GM23338 (cell line): ENCODE results near the gene ASGR1. TPM values are rescaled to one million over a fixed set of nuclear protein-coding genes. Genes with fewer than 3 reads are reported as not detected.
A peak's percentile ranks its signal among the peaks of the same experiment; 100 is the strongest.

Experiments used
- ATAC-seq: fragments of 200-7000 bp; cut with Tn5 transposase; 3 replicates; pipeline ENCODE4 v1.9.1; 2020
- DNase-seq: peaks from one replicate; pipeline ENCODE4 v3.0.0-alpha.2; 2015; ENCODE audit warnings: low spot score
- H2AFZ ChIP-seq: fragments of 200-600 bp; sonication (generic); 2 replicates; pipeline ENCODE4 v1.8.0; 2016; ENCODE audit warnings: antibody characterized with exemption, mild to moderate bottlenecking, moderate library complexity
- H3F3A ChIP-seq: fragments of 200-600 bp; sonication (generic); replicated peaks from 2 replicates; pipeline ENCODE4 v1.8.0; 2017; ENCODE audit warnings: antibody characterized with exemption, mixed run types, low read depth
- H3K27ac ChIP-seq: fragments of 200-600 bp; sonication (generic); 2 replicates; pipeline ENCODE4 v1.6.1; 2016; ENCODE audit warnings: low read depth
- H3K27me3 ChIP-seq: fragments of 200-600 bp; sonication (generic); 2 replicates; pipeline ENCODE4 v1.8.0; 2016; ENCODE audit warnings: mild to moderate bottlenecking, mixed run types, moderate library complexity; ENCODE audit not compliant: insufficient read depth
- H3K36me3 ChIP-seq: fragments of 200-600 bp; sonication (generic); 2 replicates; pipeline ENCODE4 v1.8.0; 2016; ENCODE audit warnings: mild to moderate bottlenecking; ENCODE audit not compliant: insufficient read depth
- H3K4me1 ChIP-seq: fragments of 200-600 bp; sonication (generic); 2 replicates; pipeline ENCODE4 v1.8.0; 2016; ENCODE audit warnings: mild to moderate bottlenecking, moderate library complexity; ENCODE audit not compliant: insufficient read depth
- H3K4me2 ChIP-seq: fragments of 200-600 bp; sonication (generic); 2 replicates; pipeline ENCODE4 v1.7.1; 2017; ENCODE audit warnings: mixed run types
- H3K4me3 ChIP-seq: fragments of 200-600 bp; sonication (generic); 2 replicates; pipeline ENCODE4 v1.6.1; 2016; ENCODE audit warnings: mixed run types
- H3K79me2 ChIP-seq: fragments of 200-600 bp; sonication (generic); replicated peaks from 2 replicates; pipeline ENCODE4 v1.8.0; 2017; ENCODE audit warnings: mild to moderate bottlenecking; ENCODE audit not compliant: insufficient read depth
- H3K9me2 ChIP-seq: fragments of 200-600 bp; sonication (generic); 2 replicates; pipeline ENCODE4 v1.8.0; 2017; ENCODE audit not compliant: insufficient read depth
- H4K20me1 ChIP-seq: fragments of 200-600 bp; sonication (generic); replicated peaks from 2 replicates; pipeline ENCODE4 v1.8.0; 2017; ENCODE audit warnings: mild to moderate bottlenecking; ENCODE audit not compliant: insufficient read depth
- H3K27ac Mint-ChIP-seq: 2 replicates; pipeline ENCODE4 v1.8.0; 2020; ENCODE audit warnings: inconsistent platforms, mild to moderate bottlenecking, moderate library complexity, mixed read lengths
- H3K27me3 Mint-ChIP-seq: 3 replicates; pipeline ENCODE4 v1.8.0; 2022; ENCODE audit warnings: low read depth, mild to moderate bottlenecking, moderate library complexity, mixed read lengths, inconsistent platforms; ENCODE audit not compliant: insufficient read depth, poor library complexity
- H3K36me3 Mint-ChIP-seq: 3 replicates; pipeline ENCODE4 v1.8.0; 2021; ENCODE audit warnings: low read depth, mild to moderate bottlenecking, inconsistent platforms, moderate library complexity, mixed read lengths
- H3K4me1 Mint-ChIP-seq: 3 replicates; pipeline ENCODE4 v1.8.0; 2020; ENCODE audit warnings: mild to moderate bottlenecking, inconsistent platforms, mixed read lengths
- H3K4me3 Mint-ChIP-seq: 3 replicates; pipeline ENCODE4 v1.8.0; 2021; ENCODE audit warnings: moderate library complexity, mild to moderate bottlenecking, inconsistent platforms, mixed read lengths
- H3K9me3 Mint-ChIP-seq: 3 replicates; pipeline ENCODE4 v1.8.0; 2020; ENCODE audit warnings: moderate library complexity, mild to moderate bottlenecking, inconsistent platforms, mixed read lengths
- EZH2 ChIP-seq: fragments of 200-600 bp; sonication (generic); IDR thresholded peaks from one replicate; pipeline ENCODE4 v1.8.0; 2017; ENCODE audit warnings: antibody characterized with exemption, mild to moderate bottlenecking, low read depth; ENCODE audit not compliant: unreplicated experiment
- EZH2phosphoT487 ChIP-seq: fragments of 200-600 bp; sonication (generic); IDR thresholded peaks from one replicate; pipeline ENCODE4 v1.8.1; 2018; ENCODE audit warnings: antibody characterized with exemption; ENCODE audit not compliant: unreplicated experiment
- JUNB ChIP-seq: IDR thresholded peaks from one replicate; pipeline ENCODE4 v1.6.1; 2016; ENCODE audit warnings: antibody characterized with exemption; ENCODE audit not compliant: unreplicated experiment
- NANOG ChIP-seq: IDR thresholded peaks from 2 replicates; pipeline ENCODE4 v1.6.1; 2016; ENCODE audit warnings: antibody characterized with exemption, borderline replicate concordance
- POLR2AphosphoS5 ChIP-seq: IDR thresholded peaks from 2 replicates; pipeline ENCODE4 v1.6.1; 2016; ENCODE audit warnings: antibody characterized with exemption, low read depth
- STAT1 ChIP-seq: IDR thresholded peaks from one replicate; pipeline ENCODE4 v1.6.1; 2016; ENCODE audit warnings: antibody characterized with exemption; ENCODE audit not compliant: unreplicated experiment
- ZNF331 ChIP-seq: fragments of 250-450 bp; sonication (Bioruptor Pico); IDR thresholded peaks from 2 replicates; pipeline ENCODE4 v1.5.0; 2020; ENCODE audit warnings: low read depth, mild to moderate bottlenecking, moderate library complexity
- long read RNA-seq: library from polyadenylated mRNA; unstranded; transcript quantifications from one replicate; pipeline ENCODE4 v2.0.0, GENCODE V29; 2020; ENCODE audit not compliant: unreplicated experiment
- polyA plus RNA-seq: library from polyadenylated mRNA; unstranded; fragments of >200 nt; fragmentation: Nextera tagmentation; extraction: Ambion mirVana; gene quantifications from 2 replicates; pipeline ENCODE4 v1.2.1, GENCODE V29; 2016
- total RNA-seq: library from RNA; depleted of rRNA; stranded (reverse); fragments of >200 nt; shearing (Covaris generic); gene quantifications from 2 replicates; pipeline ENCODE4 v1.2.3, GENCODE V29; 2014; rRNA removed
- TF ChIP-seq, protein P1 (sequence below): IDR thresholded peaks from one replicate; pipeline ENCODE4 v1.6.1; 2018; ENCODE audit warnings: antibody characterized with exemption; ENCODE audit not compliant: unreplicated experiment
- TF ChIP-seq, protein P2 (sequence below), 2 experiments: fragments of 200-600 bp in 1 of 2; sonication (generic) in 1 of 2; conservative IDR thresholded peaks; 2 replicates each; pipeline versions ENCODE4 v1.5.1 to v1.6.1; 2016 to 2017; ENCODE audit warnings: antibody characterized with exemption in 2 of 2, low read depth in 2 of 2, mild to moderate bottlenecking in 2 of 2, moderate library complexity in 1 of 2
- TF ChIP-seq, protein P3 (sequence below): fragments of 250-450 bp; sonication (Bioruptor Pico); IDR thresholded peaks from 2 replicates; pipeline ENCODE4 v1.5.0; 2020; ENCODE audit warnings: mild to moderate bottlenecking, moderate library complexity
- TF ChIP-seq, protein P4 (sequence below): IDR thresholded peaks from 2 replicates; pipeline ENCODE4 v1.6.1; 2016; ENCODE audit warnings: antibody characterized with exemption

Gene ASGR1, protein sequence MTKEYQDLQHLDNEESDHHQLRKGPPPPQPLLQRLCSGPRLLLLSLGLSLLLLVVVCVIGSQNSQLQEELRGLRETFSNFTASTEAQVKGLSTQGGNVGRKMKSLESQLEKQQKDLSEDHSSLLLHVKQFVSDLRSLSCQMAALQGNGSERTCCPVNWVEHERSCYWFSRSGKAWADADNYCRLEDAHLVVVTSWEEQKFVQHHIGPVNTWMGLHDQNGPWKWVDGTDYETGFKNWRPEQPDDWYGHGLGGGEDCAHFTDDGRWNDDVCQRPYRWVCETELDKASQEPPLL
- total RNA-seq (5.3 and 9.0 TPM in 2 replicates), polyA plus RNA-seq (5.9 and 8.3 TPM in 2 replicates)
- long read RNA-seq, partial matches to known transcripts: 4 of 13 reads
- long read RNA-seq, other reads (novel, unspliced or antisense): 8 of 13 reads

DNA sequence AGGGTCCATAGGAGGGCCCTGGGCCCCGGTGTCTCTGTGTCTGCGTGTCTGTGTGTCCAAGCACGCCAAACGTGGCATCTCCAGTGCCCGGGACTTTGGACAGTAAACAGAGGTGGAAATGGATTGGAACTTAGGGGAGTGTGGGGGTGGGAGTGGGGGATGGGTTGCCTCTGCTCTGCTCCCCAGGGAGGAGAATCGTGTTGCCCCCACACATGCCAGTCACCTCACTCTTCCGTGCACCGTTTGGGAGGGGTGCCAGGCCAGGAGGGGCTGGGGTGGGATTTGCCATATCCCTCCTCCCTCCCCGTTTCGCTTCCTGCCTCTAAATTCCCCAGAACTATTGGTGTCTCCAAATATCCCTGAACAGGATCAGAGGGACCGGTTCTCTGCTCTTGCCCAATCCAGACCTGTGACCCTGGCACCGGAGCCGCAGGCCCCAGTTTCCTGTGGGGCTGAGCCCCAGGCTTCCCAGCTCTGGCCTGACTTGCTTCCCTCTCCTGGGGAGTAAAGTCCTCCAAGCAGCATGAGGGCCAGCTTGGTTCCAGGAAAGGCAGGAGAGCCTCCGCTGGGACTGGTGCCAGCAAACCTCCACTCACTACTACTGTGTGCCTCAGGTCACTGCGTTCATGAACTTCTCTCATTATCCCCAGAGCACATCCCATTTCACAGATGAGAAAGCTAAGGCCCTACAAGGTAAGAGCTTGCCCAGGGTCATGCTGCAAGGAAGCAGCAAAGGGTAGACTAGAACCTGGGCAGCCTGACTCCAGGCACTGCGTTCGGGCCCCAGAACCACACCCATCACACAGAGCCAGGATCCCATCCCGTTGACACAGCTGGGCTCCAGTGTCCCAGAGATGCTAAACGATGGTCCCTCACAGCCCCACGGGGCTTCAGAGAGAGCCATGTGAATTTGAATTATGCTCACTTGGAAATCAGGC, at the start of gene ASGR1:
Gene ASGR1, minus strand, starts transcription at position 54 of the 938 bp plus-strand sequence. CDS start 807 bp downstream, outside the sequence.
- 0 out of 3 replicates have a peak within 1 kb of the TSS, but pooled peaks have one; percentile 11 for H3K4me3 Mint-ChIP-seq
- H3K27me3 Mint-ChIP-seq: peaks cover 16% of the 10 kb centered on the region
- H3K4me3 ChIP-seq: peak within 1 kb of the TSS; percentile 90
- H4K20me1 ChIP-seq: no peaks in the 10 kb centered on the region
- no peak within 1 kb of the TSS for H3K27ac Mint-ChIP-seq
- H3K36me3 Mint-ChIP-seq: no peaks in the 10 kb centered on the region
- peaks cover 4% of the 10 kb centered on the region; the same call in 1 of the 2 replicates for H3K4me1 ChIP-seq
- H3K27me3 ChIP-seq: peaks cover 40% of the 10 kb centered on the region
- TF ChIP-seq STAT1 (no peak), POLR2AphosphoS5 (no peak), JUNB (no peak), NANOG (no peak), EZH2phosphoT487 (no peak), EZH2 (no peak), ZNF331 (CRISPR knock-in tag) (no peak)
- TF ChIP-seq, protein P1, sequence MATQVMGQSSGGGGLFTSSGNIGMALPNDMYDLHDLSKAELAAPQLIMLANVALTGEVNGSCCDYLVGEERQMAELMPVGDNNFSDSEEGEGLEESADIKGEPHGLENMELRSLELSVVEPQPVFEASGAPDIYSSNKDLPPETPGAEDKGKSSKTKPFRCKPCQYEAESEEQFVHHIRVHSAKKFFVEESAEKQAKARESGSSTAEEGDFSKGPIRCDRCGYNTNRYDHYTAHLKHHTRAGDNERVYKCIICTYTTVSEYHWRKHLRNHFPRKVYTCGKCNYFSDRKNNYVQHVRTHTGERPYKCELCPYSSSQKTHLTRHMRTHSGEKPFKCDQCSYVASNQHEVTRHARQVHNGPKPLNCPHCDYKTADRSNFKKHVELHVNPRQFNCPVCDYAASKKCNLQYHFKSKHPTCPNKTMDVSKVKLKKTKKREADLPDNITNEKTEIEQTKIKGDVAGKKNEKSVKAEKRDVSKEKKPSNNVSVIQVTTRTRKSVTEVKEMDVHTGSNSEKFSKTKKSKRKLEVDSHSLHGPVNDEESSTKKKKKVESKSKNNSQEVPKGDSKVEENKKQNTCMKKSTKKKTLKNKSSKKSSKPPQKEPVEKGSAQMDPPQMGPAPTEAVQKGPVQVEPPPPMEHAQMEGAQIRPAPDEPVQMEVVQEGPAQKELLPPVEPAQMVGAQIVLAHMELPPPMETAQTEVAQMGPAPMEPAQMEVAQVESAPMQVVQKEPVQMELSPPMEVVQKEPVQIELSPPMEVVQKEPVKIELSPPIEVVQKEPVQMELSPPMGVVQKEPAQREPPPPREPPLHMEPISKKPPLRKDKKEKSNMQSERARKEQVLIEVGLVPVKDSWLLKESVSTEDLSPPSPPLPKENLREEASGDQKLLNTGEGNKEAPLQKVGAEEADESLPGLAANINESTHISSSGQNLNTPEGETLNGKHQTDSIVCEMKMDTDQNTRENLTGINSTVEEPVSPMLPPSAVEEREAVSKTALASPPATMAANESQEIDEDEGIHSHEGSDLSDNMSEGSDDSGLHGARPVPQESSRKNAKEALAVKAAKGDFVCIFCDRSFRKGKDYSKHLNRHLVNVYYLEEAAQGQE: no peak
- TF ChIP-seq, protein P2, sequence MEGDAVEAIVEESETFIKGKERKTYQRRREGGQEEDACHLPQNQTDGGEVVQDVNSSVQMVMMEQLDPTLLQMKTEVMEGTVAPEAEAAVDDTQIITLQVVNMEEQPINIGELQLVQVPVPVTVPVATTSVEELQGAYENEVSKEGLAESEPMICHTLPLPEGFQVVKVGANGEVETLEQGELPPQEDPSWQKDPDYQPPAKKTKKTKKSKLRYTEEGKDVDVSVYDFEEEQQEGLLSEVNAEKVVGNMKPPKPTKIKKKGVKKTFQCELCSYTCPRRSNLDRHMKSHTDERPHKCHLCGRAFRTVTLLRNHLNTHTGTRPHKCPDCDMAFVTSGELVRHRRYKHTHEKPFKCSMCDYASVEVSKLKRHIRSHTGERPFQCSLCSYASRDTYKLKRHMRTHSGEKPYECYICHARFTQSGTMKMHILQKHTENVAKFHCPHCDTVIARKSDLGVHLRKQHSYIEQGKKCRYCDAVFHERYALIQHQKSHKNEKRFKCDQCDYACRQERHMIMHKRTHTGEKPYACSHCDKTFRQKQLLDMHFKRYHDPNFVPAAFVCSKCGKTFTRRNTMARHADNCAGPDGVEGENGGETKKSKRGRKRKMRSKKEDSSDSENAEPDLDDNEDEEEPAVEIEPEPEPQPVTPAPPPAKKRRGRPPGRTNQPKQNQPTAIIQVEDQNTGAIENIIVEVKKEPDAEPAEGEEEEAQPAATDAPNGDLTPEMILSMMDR (conservative IDR thresholded peaks at IDR 0.05; ENCODE audit: low read depth in 2 of 2): no peak
- TF ChIP-seq, protein P3, sequence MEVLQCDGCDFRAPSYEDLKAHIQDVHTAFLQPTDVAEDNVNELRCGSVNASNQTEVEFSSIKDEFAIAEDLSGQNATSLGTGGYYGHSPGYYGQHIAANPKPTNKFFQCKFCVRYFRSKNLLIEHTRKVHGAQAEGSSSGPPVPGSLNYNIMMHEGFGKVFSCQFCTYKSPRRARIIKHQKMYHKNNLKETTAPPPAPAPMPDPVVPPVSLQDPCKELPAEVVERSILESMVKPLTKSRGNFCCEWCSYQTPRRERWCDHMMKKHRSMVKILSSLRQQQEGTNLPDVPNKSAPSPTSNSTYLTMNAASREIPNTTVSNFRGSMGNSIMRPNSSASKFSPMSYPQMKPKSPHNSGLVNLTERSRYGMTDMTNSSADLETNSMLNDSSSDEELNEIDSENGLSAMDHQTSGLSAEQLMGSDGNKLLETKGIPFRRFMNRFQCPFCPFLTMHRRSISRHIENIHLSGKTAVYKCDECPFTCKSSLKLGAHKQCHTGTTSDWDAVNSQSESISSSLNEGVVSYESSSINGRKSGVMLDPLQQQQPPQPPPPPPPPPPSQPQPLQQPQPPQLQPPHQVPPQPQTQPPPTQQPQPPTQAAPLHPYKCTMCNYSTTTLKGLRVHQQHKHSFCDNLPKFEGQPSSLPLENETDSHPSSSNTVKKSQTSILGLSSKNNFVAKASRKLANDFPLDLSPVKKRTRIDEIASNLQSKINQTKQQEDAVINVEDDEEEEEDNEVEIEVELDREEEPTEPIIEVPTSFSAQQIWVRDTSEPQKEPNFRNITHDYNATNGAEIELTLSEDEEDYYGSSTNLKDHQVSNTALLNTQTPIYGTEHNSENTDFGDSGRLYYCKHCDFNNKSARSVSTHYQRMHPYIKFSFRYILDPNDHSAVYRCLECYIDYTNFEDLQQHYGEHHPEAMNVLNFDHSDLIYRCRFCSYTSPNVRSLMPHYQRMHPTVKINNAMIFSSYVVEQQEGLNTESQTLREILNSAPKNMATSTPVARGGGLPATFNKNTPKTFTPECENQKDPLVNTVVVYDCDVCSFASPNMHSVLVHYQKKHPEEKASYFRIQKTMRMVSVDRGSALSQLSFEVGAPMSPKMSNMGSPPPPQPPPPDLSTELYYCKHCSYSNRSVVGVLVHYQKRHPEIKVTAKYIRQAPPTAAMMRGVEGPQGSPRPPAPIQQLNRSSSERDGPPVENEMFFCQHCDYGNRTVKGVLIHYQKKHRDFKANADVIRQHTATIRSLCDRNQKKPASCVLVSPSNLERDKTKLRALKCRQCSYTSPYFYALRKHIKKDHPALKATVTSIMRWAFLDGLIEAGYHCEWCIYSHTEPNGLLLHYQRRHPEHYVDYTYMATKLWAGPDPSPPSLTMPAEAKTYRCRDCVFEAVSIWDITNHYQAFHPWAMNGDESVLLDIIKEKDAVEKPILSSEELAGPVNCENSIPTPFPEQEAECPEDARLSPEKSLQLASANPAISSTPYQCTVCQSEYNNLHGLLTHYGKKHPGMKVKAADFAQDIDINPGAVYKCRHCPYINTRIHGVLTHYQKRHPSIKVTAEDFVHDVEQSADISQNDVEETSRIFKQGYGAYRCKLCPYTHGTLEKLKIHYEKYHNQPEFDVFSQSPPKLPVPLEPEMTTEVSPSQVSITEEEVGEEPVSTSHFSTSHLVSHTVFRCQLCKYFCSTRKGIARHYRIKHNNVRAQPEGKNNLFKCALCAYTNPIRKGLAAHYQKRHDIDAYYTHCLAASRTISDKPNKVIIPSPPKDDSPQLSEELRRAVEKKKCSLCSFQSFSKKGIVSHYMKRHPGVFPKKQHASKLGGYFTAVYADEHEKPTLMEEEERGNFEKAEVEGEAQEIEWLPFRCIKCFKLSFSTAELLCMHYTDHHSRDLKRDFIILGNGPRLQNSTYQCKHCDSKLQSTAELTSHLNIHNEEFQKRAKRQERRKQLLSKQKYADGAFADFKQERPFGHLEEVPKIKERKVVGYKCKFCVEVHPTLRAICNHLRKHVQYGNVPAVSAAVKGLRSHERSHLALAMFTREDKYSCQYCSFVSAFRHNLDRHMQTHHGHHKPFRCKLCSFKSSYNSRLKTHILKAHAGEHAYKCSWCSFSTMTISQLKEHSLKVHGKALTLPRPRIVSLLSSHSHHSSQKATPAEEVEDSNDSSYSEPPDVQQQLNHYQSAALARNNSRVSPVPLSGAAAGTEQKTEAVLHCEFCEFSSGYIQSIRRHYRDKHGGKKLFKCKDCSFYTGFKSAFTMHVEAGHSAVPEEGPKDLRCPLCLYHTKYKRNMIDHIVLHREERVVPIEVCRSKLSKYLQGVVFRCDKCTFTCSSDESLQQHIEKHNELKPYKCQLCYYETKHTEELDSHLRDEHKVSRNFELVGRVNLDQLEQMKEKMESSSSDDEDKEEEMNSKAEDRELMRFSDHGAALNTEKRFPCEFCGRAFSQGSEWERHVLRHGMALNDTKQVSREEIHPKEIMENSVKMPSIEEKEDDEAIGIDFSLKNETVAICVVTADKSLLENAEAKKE: no peak
- TF ChIP-seq, protein P4, sequence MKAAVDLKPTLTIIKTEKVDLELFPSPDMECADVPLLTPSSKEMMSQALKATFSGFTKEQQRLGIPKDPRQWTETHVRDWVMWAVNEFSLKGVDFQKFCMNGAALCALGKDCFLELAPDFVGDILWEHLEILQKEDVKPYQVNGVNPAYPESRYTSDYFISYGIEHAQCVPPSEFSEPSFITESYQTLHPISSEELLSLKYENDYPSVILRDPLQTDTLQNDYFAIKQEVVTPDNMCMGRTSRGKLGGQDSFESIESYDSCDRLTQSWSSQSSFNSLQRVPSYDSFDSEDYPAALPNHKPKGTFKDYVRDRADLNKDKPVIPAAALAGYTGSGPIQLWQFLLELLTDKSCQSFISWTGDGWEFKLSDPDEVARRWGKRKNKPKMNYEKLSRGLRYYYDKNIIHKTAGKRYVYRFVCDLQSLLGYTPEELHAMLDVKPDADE: no peak
- peak within 1 kb of the TSS; percentile 99 for H3K4me2 ChIP-seq
- H3K79me2 ChIP-seq: no peaks in the 10 kb centered on the region
- DNase-seq (no peak), ATAC-seq (no peak)
- H3K4me1 Mint-ChIP-seq: peaks cover 12% of the 10 kb centered on the region
- H3K9me2 ChIP-seq: no peaks in the 10 kb centered on the region
- no peaks in the 10 kb centered on the region for H3K9me3 Mint-ChIP-seq
- H3K36me3 ChIP-seq: no peaks in the 10 kb centered on the region
- H2AFZ ChIP-seq: peak within 1 kb of the TSS; percentile 99
- no peak within 1 kb of the TSS for H3K27ac ChIP-seq
- H3F3A ChIP-seq: peaks cover 10% of the 10 kb centered on the region
